GM04503 (cell line): ENCODE results near the gene NPHP1.
"Not testable (repeated sequence)": the region's sequence is repeated elsewhere in the genome, so short reads cannot be mapped to it uniquely, and the experiment has no call there.

ENCODE experiments used
- DNase-seq: peaks from one replicate; pipeline ENCODE4 v3.0.0-alpha.2; 2012; ENCODE audit warnings: low read depth

NPHP1 gene

DNA sequence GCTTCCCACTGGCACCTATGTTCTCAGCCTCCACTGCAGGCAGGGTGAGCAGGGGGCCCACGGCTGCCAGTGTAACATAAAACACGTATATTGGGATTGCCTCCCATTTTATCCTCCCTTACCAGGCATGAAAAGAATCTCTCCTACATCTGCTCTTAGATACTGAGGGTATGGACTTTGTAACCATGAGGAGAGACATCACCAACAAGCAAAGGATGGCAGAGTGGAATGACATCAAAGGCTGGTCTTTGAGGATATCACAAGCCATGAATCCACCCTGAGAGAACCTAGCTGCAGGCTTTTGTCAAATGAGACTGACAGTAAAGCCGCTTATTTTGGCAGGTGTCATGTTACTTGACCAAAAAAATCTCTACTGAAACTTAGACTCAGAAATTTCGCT is 7.4 kb downstream of the NPHP1 start:
- no peak for DNase-seq

DNA sequence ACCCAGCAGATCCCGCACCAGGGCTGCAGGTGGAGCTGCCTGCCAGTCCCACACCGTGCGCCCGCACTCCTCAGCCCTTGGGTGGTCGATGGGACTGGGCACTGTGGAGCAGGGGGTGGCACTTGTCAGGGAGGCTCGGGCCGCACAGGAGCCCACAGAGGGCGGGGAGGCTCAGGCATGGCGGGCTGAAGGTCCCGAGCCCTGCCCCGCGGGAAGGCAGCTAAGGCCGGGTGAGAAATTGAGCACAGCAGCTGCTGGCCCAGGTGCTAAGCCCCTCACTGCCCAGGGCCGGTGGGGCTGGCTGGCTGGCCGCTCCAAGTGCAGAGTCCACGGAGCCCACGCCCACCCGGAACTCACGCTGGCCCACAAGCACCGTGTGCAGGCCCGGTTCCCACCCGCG is 14.6 kb downstream of the NPHP1 start:
- DNase-seq, result not testable (repeated sequence)

DNA sequence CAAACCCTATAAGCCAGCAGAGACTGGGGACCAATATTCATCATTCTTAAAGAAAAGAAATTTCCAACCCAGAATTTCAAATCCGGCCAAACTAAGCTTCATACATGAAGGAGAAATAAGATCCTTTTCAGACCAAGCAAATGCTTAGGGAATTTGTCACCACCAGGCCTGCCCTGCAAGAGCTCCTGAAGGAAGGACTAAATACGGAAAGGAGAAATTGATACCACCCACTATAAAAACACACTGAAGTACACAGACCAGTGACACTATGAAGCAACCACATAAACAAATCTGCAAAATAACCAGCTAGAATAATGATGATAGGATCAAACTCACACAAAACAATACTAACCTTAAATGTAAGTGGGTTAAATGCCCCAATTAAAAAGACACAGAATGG is 22.4 kb downstream of the NPHP1 start:
- no peak for DNase-seq

DNA sequence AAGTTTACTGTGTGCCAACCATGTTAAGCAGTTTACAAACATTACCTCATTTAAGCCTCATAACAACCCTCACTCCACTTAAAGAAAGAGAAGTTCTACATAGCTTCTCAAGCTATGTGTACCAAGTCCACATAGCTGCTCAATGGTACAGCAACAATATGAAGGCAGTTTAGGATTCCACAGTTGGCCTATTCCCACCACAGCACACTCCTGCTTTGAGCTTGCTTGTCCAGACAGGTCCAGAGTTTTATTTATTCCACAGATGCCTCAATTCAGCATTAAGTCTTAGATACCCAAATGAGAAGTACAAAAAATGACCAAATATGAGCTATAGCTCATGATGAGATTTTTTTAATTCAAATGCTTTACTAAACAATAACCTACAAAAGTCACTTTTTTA is 24.8 kb downstream of the NPHP1 start:
- no peak for DNase-seq

DNA sequence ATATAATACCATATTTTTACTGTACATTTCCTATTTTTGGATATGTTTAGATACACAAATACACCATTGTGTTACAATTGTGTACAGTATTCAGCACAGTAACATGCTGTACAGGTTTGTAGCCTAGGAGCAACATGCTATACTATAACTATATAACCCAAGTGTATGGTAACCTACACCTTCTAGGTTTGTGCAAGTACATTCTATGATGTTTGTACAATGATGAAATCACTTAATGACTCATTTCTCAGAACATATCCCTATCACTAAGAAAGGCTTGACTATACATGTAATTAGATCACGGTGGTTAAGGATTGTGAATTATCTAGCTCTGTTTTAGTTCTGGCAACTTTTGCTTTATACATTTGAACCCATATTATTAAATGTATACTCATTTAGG is 31.3 kb downstream of the NPHP1 start:
- no peak for DNase-seq

DNA sequence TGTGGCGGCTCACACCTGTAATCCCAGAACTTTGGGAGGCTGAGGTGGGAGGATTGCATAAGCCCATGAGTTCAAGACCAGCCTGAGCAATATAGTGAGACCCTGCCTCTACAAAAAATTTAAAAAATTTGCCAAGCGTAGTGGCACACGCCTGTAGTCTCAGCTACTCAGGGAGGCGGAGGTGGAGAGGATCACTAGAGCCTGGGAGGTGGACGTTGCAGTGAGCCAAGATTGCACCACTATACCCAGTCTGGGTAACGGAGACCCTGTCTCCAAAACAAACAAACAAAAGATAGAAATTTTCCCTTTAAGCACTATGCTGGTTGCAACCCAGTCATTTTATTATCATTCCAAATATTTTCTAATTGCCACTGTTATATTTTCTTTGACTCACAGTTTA is 32.3 kb downstream of the NPHP1 start:
- DNase-seq, result no peak

DNA sequence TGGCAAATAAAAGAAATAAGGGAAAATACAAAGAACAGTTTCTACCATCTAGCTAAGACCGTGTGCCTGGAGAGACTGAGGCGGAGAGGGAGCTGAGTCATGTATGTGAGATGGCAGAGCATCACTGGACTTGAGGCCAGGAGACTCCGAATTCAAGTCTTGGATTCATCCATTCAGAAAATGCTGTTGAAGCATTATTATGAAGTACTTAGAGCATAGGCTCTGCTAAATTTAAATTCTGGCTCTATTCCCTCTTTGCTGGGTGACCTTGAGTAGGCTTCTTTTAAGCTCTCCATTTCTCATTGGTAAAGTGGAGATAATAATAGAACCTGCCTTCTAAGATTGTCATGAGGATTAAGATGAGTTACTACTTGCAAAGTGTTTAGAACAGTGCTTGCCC is 34.7 kb downstream of the NPHP1 start:
- DNase-seq, result no peak

DNA sequence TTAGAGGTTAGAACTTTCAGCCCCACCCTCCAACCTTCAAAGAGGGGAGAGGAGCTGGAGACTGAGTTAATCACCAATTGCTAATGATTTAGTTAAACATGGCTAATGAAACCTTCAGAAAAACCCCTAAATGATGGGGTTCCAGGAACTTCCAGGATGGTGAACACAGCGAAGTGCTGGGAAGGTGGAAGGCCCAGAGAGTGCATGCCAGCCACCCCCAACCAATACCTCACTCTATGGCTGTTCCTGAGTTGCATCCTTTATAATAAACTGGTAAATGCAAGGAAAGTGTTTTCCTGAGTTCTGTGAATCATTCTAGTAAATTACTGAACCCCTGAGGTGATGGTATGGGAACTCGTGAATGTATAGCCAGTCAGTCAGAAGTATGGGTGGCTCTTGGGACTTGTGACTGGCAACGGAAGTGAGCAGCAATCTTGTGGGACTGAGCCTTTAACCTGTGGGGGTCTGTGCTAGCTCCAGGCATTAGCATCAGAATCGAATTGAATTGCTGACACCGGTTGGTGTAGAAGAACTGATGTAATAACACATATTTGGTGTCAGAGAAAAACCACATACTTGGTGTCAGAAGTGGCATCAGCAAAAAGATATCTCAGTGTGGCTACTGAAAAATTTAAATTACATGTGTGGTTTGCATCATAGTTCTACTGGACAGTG is 37.4 kb downstream of the NPHP1 start:
- DNase-seq, result no peak

DNA sequence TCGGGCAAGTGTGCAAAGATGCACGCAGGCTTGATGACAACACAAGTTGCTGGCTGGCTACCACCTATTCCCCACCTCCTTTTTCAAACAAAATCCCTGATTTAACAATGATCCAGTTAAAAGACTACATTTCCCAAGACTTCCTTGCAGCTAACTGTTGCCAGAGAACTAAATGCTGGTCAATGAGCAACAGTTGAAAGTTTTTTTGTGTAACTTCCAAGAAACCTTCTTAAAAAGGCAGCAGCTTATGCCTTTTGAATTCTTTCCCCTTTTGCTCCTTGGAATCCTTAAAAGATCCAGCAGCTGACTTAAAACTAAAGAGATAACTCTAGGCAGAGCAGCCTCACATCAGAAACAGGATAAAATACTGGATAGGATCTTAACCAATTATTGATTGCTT is 38.5 kb downstream of the NPHP1 start:
- peak; percentile 5 for DNase-seq

DNA sequence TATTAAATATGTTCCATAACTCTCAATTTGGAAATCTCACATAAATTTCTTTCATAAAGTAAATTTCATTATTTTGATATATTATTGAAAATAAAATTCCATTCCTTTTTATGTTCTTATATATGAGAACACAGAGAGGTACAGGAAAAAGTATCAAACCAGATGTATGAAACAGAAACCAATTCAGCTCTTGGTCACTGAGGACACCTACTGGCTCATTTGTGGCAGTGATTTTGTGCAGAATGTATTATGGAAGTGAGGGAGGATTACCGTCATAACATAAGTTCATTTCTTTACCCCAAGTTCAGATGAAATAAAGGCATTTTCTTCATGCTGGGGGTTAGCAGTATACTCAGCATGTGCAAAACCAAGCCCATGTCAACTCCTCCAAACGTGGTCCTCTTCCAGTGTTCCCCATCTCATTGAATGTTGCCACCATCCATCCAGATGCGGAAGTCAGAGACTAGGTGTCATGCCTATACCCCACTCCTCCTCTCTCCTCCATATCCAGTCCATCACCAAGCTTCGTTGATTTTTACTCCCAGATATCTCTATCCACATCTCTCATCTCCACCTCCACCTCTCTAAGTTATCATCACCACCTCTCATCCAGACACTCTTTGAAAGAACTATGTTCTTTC is 47.5 kb downstream of the NPHP1 start:
- peak; percentile 20 for DNase-seq

DNA sequence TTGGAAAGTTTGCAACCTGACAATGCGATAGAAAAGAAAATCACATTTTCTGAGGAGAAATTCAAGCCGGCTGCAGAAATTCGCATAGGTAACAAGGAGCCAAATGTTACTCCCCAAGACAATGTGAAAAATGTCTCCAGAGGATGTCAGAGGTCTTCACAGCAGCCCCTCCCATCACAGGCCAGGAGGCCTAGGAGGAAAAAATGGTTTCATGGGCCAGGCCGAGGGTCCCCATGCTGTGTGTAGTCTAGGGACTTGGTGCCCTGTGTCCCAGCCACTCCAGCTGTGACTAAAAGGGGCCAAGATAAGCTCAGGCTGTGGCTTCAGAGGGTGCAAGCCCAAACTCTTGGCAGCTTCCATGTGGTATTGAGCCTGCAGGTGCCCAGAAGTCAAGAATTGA is 50.0 kb downstream of the NPHP1 start:
- DNase-seq, result not testable (repeated sequence)

DNA sequence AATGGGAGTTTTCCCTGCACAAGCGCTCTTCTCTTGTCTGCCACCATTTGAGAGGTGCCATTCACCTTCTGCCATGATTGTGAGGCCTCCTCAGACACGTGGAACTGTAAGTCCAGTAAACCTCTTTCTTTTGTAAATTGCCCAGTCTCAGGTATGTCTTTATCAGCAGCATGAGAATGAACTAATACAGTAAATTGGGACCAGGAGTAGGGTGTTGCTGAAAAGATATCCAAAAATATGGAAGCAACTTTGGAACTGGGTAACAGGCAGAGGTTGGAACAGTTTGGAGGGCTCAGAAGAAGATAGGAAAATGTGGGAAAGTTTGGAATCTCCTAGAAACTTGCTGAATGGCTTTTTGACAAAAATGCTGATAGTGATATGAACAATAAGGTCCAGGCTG is 50.6 kb downstream of the NPHP1 start:
- DNase-seq, result not testable (repeated sequence)

DNA sequence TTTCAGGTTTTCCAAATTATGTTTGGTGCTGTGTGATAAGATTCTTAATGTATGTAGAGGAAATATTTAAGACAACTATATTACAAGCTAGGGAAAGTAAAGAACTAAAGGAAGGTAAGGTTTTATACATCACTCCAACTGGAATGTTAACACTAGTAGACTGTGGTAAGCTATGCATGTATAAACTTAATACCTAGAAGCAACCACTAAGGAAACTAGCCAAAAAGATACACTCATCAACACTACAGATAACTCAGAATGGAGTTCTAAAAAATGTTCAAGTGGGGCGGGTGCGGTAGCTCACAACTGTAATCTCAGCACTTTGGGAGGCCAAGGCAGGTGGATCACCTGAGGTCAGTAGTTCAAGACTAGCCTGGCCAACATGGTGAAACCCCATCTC is 51.4 kb downstream of the NPHP1 start:
- DNase-seq, result no peak

DNA sequence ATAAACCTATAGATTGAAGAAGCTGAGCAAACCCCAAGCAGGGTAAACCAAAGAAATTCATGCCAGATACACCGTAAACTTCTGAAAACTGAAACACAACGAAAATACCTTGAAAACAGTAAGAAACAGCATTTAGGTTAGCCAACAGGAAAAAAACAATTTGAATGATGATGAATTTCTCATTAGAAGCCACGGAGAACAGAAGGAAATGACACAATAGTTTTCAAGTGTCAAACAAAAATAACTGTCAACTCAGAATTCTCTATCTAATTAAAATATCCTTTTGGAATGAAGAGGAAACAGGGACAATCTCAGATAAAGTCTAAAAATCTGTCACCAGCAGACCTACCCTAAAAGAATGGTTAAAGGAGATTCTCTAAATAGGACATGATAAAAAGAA is 51.9 kb downstream of the NPHP1 start:
- no peak for DNase-seq

DNA sequence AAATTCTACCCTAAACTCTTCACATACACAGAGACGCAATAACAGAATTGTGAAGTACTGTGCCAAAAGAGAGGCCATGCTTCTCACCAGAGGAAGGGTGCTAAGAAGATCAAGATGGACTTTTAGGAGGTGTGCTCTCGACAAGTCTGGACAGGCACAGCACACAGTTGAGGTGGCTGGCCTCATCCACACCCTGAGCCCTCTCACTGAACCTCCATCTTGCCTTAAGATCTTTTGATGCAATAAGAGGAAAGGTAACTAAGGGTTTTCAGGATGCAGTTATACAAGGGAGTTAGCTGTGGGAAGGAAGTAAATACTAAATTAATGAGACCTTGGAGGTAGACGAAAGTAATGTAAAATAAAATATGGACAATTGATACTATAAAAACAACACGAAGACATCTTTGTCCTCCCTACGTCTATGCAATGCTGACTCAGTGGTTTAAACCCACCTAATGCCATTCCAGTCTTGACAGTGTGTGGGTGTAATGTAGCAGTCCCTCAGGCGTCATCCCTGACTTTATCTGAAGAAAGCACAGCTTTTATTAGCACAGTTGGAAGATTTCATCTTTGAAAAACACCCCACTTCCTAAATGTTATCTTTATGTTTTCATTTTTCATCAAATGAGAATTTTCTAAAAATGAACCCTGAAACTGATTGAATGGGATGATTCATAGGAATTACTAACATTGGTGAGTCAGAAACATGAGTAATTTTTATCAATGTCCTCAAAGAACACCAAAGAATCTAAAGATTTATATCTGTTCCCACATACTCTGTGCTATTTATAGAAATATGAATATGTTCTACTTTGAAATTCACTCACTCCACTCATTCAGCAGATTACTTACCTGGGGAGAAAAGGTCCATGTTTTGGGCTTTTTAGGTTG is 55.2 kb downstream of the NPHP1 start:
- no peak for DNase-seq

DNA sequence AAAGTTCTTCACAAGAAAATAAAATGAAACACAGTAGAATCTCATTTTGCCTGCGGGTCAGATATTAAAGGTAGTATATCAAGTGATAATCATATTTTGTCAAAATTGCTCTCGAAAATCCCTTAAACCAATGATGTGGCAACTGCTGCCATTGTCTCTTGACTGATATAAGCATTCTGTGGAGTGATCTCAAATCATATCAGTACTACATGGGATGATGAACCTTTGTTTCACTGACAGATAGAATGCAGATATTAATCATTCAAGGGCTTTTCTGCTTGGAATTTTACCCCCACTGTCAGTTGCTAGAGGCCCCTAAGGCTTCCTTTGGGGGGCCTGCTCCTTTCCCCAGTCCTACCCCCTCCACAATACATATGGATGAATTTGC is 57.9 kb downstream of the NPHP1 start:
- no peak for DNase-seq

DNA sequence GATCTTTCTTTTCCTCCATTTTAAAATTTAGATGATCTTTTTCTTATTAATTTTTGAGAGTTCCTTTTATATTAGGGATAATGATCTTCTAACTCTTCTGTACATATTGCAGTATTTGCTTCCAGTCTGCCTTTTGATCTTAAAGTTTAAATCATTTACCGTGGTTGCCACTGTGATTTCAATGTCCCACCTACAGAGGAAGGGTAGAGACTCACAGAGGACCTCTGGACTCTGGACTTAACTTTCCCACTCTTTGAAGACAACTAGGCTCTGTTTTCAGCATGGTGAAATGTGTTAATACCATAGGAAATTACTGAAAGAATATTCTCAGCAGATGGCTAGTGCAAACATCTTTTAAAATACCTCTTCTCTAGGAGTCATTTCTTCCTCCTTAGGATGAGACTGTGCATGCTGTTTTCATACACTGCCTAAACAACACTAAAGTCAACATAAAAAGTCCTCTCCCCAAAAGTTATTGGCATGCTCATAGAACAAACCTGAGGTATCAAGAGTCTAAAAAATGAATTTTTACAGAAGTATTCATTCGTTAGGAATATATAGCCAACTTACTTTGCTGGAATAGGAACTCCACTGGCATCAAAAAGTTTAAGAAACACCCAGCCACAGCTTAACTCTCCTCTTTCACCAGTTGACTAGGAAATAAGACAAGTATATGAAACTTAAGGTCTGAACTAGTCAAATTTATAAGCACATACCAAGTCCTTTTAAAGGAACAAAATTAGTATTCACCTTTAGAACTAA is 58.4 kb downstream of the NPHP1 start:
- no peak for DNase-seq

DNA sequence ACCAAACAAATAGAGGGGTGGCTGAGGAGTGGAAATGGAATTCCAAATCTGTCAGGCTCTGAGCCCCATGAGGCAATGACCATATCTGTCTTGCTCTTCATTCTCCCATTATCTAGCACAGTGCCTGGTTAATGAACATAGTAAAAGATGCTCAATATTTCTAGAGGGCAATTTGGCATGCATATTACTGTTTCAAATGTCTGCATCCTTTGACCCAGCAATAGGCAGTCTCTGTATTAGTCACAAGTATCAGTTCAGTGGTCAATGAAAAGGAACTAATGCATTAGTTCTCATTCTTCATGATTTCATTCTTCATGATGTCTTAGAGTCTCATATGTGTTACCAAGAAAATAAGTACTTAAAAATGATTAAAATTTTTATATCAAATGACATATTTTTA is 60.8 kb downstream of the NPHP1 start:
- no peak for DNase-seq

DNA sequence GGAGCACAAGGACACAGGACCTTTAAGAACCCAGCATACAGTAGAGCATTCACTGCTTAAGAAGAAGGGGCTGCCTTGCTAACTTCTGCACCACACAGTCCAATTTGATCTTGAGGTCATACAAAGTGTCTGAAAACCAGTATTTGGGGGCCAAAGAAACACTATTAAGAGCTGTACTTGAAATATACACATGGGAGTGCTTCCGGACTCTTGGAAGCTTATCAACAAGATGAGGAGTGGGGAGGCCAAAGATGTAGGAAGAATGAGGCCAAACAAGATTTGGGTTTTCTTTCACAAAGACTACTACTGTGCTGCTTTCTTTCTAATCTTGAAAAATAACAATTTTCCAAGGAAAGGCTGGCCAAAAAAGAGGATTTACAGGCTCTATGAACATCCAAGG is 64.4 kb downstream of the NPHP1 start:
- no peak for DNase-seq

DNA sequence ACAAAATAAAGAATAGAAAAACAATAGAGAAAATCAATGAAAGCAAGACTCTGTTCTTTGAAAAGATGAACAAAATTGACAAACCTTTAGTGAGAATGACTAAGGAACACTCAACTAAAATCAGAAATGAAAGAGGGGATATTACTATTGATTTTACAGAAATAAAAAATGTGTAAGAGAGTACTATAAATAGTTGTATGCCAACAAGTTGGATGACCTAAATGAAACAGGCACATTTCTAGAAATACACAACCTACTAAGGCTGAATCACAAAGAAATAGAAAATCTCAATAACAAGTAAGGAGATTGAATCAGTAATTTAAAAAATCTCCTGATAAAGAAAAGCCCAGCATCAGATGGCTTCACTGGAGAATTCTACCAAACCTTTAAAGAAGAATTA is 70.8 kb downstream of the NPHP1 start:
- no peak for DNase-seq

DNA sequence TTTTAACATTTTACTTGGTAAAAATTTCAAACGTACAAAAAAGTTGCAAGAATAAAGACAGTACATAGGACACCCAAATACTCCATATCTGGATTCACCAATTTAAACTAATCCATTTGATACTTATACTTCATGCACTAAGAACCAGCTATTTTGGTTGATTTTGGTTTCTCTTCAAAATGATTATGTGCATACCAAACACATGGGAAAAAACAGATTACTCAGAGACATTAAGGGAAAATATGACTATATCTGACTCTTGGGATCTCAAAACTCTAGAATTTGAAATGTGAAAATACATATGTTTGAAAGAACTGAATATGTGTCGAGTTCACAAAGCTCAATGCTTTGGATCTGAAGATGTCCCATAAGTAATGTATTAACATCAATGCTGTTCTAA is 73.6 kb downstream of the NPHP1 start:
- no peak for DNase-seq

DNA sequence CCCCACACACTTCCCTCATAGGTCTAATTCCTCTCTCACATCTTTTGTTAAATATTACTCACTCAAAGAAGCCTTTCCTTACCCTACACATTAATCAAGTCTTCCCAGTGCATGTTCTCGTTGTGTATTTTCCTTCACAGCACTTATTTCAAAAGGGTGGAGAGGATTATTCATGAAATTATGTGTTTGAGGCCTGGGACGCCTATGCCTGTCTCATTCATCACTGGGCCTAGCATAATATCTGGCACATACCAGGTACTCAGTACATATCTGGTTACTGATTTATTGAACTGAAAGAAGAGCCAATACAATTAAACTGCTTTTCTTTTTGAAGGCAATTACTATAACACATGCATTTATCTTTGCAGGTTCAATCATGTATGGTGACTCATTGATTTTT is 74.1 kb downstream of the NPHP1 start:
- DNase-seq, result no peak

DNA sequence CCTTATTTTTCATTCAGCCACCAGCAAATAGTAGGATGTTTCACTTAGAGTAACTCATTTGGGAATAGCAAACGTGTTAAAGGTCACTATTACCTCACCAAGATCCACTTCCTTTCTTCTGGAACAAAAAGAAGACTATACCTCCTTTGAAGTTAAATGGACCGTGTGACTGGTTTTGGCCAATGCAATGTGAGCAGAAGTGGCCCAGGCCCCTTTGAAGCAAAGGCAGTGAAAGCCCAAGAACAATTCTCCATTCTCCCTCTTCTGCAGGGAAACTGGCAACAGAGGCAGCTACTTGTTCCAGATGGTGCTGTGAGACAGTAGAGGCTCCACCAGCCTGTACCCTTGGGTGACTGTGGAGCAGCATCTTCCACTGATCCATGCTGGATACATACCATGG is 77.9 kb downstream of the NPHP1 start:
- no peak for DNase-seq
